Stimulated activated CD8-positive, alpha-beta memory T cell treated with anti-CD3 and anti-CD28 coated beads, Interleukin-2, amount 100 ng/mL, for 1 hour (primary cell): ENCODE data around the gene G3BP2.
"Not testable (repeated sequence)": the region's sequence is repeated elsewhere in the genome, so short reads cannot be mapped to it uniquely, and the experiment has no call there.

Experiments used
- DNase-seq, 2 donors: peaks; one replicate each; pipeline ENCODE4 v3.0.0-alpha.2; 2020; ENCODE audit warnings: low read depth in 2 of 2

Gene G3BP2

GRCh38 chr4:75683482-75684155, 10.4 kb upstream of the G3BP2 start:
- no peak for DNase-seq

- DNase-seq: no peak
Observed at GRCh38 chr4:75679876-75680575, 6.8 kb upstream of the G3BP2 start.

GRCh38 chr4:75678965-75679364, 5.8 kb upstream of the G3BP2 start:
- DNase-seq: no peak

- no peak for DNase-seq
Observed at GRCh38 chr4:75678473-75678872, 5.3 kb upstream of the G3BP2 start.

- no peak for DNase-seq
Observed at GRCh38 chr4:75675004-75675531, 1.9 kb upstream of the G3BP2 start.

GRCh38 chr4:75673959-75674328, 733 bp upstream of the G3BP2 start:
- DNase-seq: no peak

GRCh38 chr4:75672461-75673026, 667 bp downstream of the G3BP2 start:
- DNase-seq: peak; percentile 53 to 61

- no peak for DNase-seq
Observed at GRCh38 chr4:75671802-75672421, 1.3 kb downstream of the G3BP2 start.

GRCh38 chr4:75668596-75668995, 4.6 kb downstream of the G3BP2 start:
- no peak for DNase-seq

GRCh38 chr4:75667636-75668035, 5.6 kb downstream of the G3BP2 start:
- DNase-seq: not testable (repeated sequence)

GRCh38 chr4:75666299-75666698, 6.9 kb downstream of the G3BP2 start:
- DNase-seq: no peak

- DNase-seq: not testable (repeated sequence)
Observed at GRCh38 chr4:75664604-75665003, 8.6 kb downstream of the G3BP2 start.

GRCh38 chr4:75662626-75663025, 10.6 kb downstream of the G3BP2 start:
- DNase-seq: no peak

GRCh38 chr4:75660491-75660890, 12.7 kb downstream of the G3BP2 start:
- no peak for DNase-seq

GRCh38 chr4:75659512-75660031, 13.6 kb downstream of the G3BP2 start:
- DNase-seq: no peak

- no peak for DNase-seq
Observed at GRCh38 chr4:75658876-75659275, 14.3 kb downstream of the G3BP2 start.

- no peak for DNase-seq
Observed at GRCh38 chr4:75655562-75655961, 17.6 kb downstream of the G3BP2 start.

- DNase-seq: no peak
Observed at GRCh38 chr4:75654905-75655304, 18.3 kb downstream of the G3BP2 start.

GRCh38 chr4:75653845-75654503, 19.2 kb downstream of the G3BP2 start:
- no peak for DNase-seq

GRCh38 chr4:75644095-75644494, 29.1 kb downstream of the G3BP2 start:
- DNase-seq: no peak

- DNase-seq: no peak
Observed at GRCh38 chr4:75643651-75644050, 29.6 kb downstream of the G3BP2 start.
